Liver (tissue), 9 donors: ENCODE measurements around the gene SORL1. TPM values are rescaled to one million over a fixed set of nuclear protein-coding genes. Genes with fewer than 3 reads are reported as not detected.

ENCODE experiments used
- DNase-seq: peaks from one replicate; pipeline ENCODE4 v3.0.0-alpha.2; 2017; ENCODE audit warnings: low spot score
- H3K27ac ChIP-seq, 2 donors: one replicate each; pipeline ENCODE4 v1.7.0; 2013; ENCODE audit warnings: inconsistent platforms in 2 of 2, low read length in 2 of 2, control low read depth in 1 of 2, low read depth in 1 of 2, mild to moderate bottlenecking in 1 of 2
- H3K27me3 ChIP-seq, 4 donors: one replicate each; pipeline versions ENCODE4 v1.6.1 to v1.7.0; 2013; ENCODE audit warnings: low read length in 3 of 4, inconsistent platforms in 1 of 4, mild to moderate bottlenecking in 1 of 4, moderate library complexity in 1 of 4; ENCODE audit not compliant: control insufficient read depth in 4 of 4, insufficient read depth in 4 of 4
- H3K36me3 ChIP-seq, 4 donors: one replicate each; pipeline versions ENCODE4 v1.6.1 to v1.7.0; 2013; ENCODE audit warnings: low read length in 3 of 4, mild to moderate bottlenecking in 3 of 4, low read depth in 1 of 4, moderate library complexity in 1 of 4; ENCODE audit not compliant: control insufficient read depth in 4 of 4, insufficient read depth in 3 of 4
- H3K4me1 ChIP-seq, 4 donors: one replicate each; pipeline versions ENCODE4 v1.6.1 to v1.7.0; 2013; ENCODE audit warnings: low read length in 3 of 4, mild to moderate bottlenecking in 3 of 4, moderate library complexity in 1 of 4; ENCODE audit not compliant: control insufficient read depth in 4 of 4, insufficient read depth in 4 of 4
- H3K4me3 ChIP-seq, 3 donors: one replicate each; pipeline versions ENCODE4 v1.6.1 to v1.7.0; 2013; ENCODE audit warnings: low read length in 3 of 3, control low read depth in 1 of 3, low read depth in 1 of 3, mild to moderate bottlenecking in 1 of 3
- H3K9ac ChIP-seq, 2 donors: one replicate each; pipeline ENCODE4 v1.7.0; 2013; ENCODE audit warnings: low read length in 2 of 2, mild to moderate bottlenecking in 2 of 2, moderate library complexity in 2 of 2, control low read depth in 1 of 2, low read depth in 1 of 2
- H3K9me3 ChIP-seq, 4 donors: one replicate each; pipeline versions ENCODE4 v1.6.1 to v1.7.0; 2013; ENCODE audit warnings: low read length in 3 of 4; ENCODE audit not compliant: control insufficient read depth in 4 of 4
- EGR1 ChIP-seq, 2 donors: IDR thresholded peaks; 2 replicates each; pipeline ENCODE4 v1.6.1; 2016 to 2018; ENCODE audit warnings: antibody characterized with exemption in 2 of 2, low read depth in 2 of 2
- FOXA1 ChIP-seq: IDR thresholded peaks from 2 replicates; pipeline ENCODE4 v1.6.1; 2016; ENCODE audit warnings: antibody characterized with exemption
- FOXA2 ChIP-seq: IDR thresholded peaks from 2 replicates; pipeline ENCODE4 v1.6.1; 2016; ENCODE audit warnings: antibody characterized with exemption
- GABPA ChIP-seq, 2 donors: IDR thresholded peaks in 1 of 2; conservative IDR thresholded peaks in 1 of 2; 2 replicates each; pipeline ENCODE4 v1.6.1; 2016; ENCODE audit warnings: antibody characterized with exemption in 2 of 2, mild to moderate bottlenecking in 1 of 2, moderate library complexity in 1 of 2
- HNF4A ChIP-seq, 2 donors: conservative IDR thresholded peaks; 2 replicates each; pipeline ENCODE4 v1.6.1; 2016; ENCODE audit warnings: antibody characterized with exemption in 2 of 2, mild to moderate bottlenecking in 2 of 2
- HNF4G ChIP-seq: IDR thresholded peaks from 2 replicates; pipeline ENCODE4 v1.6.1; 2016; ENCODE audit warnings: antibody characterized with exemption
- JUND ChIP-seq, 2 donors: IDR thresholded peaks; 2 replicates each; pipeline ENCODE4 v1.6.1; 2016; ENCODE audit warnings: antibody characterized with exemption in 2 of 2
- NR2F2 ChIP-seq: IDR thresholded peaks from 2 replicates; pipeline ENCODE4 v1.6.1; 2016; ENCODE audit warnings: antibody characterized with exemption
- RAD21 ChIP-seq, 2 donors: IDR thresholded peaks; 2 replicates each; pipeline ENCODE4 v1.6.1; 2016; ENCODE audit warnings: antibody characterized with exemption in 2 of 2, mild to moderate bottlenecking in 2 of 2
- RXRA ChIP-seq, 2 donors: IDR thresholded peaks; 2 replicates each; pipeline ENCODE4 v1.6.1; 2017 to 2018; ENCODE audit warnings: antibody characterized with exemption in 2 of 2, mild to moderate bottlenecking in 1 of 2
- SP1 ChIP-seq: IDR thresholded peaks from 2 replicates; pipeline ENCODE4 v1.6.1; 2018; ENCODE audit warnings: antibody characterized with exemption, mild to moderate bottlenecking
- TAF1 ChIP-seq: conservative IDR thresholded peaks from 2 replicates; pipeline ENCODE4 v1.6.1; 2016; ENCODE audit warnings: antibody characterized with exemption, mild to moderate bottlenecking
- YY1 ChIP-seq: IDR thresholded peaks from 2 replicates; pipeline ENCODE4 v1.6.1; 2016; ENCODE audit warnings: antibody characterized with exemption, mild to moderate bottlenecking
- WGBS: extraction: QIAGEN DNeasy Blood & Tissue Kit; methylation state at CpG from one replicate; pipeline ENCODE4 v1.1.7; 2013; 5-methylcytosine and 5-hydroxymethylcytosine counted together
- polyA plus RNA-seq, 2 donors: library from polyadenylated mRNA; stranded (reverse) in 1 of 2; unstranded in 1 of 2; fragments of 200-250 nt in 1 of 2; fragments of >200 nt in 1 of 2; fragmentation: Nextera tagmentation in 1 of 2; extraction: Ambion mirVana in 1 of 2; gene quantifications; one replicate each; pipeline versions ENCODE4 v1.2.1 to v1.2.3, GENCODE V29; 2013 to 2015
- total RNA-seq, 2 donors: library from RNA; depleted of rRNA; stranded (reverse); fragments of >200 nt; gene quantifications; one replicate each; pipeline ENCODE4 v1.2.3, GENCODE V29; 2014
- TF ChIP-seq, protein P1 (sequence below): IDR thresholded peaks from 2 replicates; pipeline ENCODE4 v1.6.1; 2016; ENCODE audit warnings: antibody characterized with exemption
- TF ChIP-seq, protein P2 (sequence below): IDR thresholded peaks from 2 replicates; pipeline ENCODE4 v1.6.1; 2016; ENCODE audit warnings: antibody characterized with exemption
- TF ChIP-seq, protein P3 (sequence below): IDR thresholded peaks from 2 replicates; pipeline ENCODE4 v1.6.1; 2016; ENCODE audit warnings: antibody characterized with exemption, mild to moderate bottlenecking
- TF ChIP-seq, protein P4 (sequence below): fragments of 150-350 bp; IDR thresholded peaks from 2 replicates; pipeline ENCODE4 v1.5.1; 2017; ENCODE audit warnings: improper control_type of control experiment, low read depth, low read length; ENCODE audit not compliant: missing input control
- TF ChIP-seq, protein P5 (sequence below): IDR thresholded peaks from 2 replicates; pipeline ENCODE4 v1.6.1; 2016; ENCODE audit warnings: antibody characterized with exemption
- donor health status: healthy.
- donor health status: healthy.
- donor health status: healthy.
- donor health status: healthy.
- donor health status: healthy.

The SORL1 gene
- total and polyA plus RNA-seq, 4 donors = 14.6 to 124 (median 25.4) TPM

DNA sequence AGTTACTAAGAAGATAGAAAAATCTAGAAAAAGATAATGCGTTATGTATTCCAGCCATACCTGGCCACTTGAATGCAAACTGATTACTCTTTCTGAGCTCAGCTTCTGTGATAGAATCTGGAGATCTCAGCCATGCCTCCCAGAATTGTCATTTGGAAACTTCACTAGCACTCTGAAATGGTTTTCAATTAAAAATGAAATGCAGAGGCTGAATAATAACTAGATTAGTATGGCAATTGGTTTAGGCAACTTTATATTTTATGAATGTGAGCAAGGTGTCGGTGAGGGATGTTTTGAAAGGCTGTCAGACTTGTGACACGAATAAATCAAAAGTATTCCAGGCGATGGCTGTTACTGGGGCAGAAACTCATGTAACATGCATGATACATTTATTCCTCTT is 129.5 kb downstream of the SORL1 start:
- TF ChIP-seq HNF4G (no peak), FOXA2 (no peak), FOXA1 (no peak)

DNA sequence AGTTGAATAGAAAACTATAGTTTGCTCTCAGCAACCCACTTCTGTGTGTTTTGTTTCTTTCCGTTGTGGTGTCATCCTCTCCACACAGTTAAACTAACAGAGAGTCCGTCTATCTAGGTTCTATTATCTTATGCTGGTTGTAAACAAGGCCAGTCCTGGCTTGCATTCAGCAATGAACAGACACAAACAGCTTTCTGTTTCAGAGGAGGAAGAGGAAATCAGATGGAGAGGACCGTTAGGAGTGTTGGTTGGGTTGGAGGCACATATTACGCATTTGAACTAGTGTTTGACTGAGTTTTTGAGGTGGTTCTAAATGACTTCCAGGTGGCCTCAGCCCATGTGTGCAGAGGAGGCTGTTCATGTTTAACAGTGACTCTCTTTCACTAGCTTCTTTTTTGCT is 130.2 kb downstream of the SORL1 start:
- peak overlapping the region; percentile 84 to 89 for H3K27ac ChIP-seq
- H3K36me3 ChIP-seq = peaks cover 5 to 17% (median 12%) of the 10 kb centered on the region in 4 donors
- DNase-seq = no peak
- 9% methylated on average over 4 of the region's 4 CpGs for WGBS
- H3K9me3 ChIP-seq = no peaks in the 10 kb centered on the region
- H3K27me3 ChIP-seq = no peaks in the 10 kb centered on the region
- peak overlapping the region in 1 of 2 donors; percentile 82 for H3K9ac ChIP-seq
- peaks cover 6 to 37% (median 11%) of the 10 kb centered on the region in 4 donors for H3K4me1 ChIP-seq
- H3K4me3 ChIP-seq = no peak overlapping the region
- peak; percentile 62 for TF ChIP-seq SP1
- peak; percentile 43 to 69 for TF ChIP-seq RXRA (IDR thresholded peaks at IDR 0.05)
- TF ChIP-seq HNF4G = no peak
- TF ChIP-seq JUND (IDR thresholded peaks at IDR 0.05) = peak in 1 of 2 donors; percentile 53
- no peak for TF ChIP-seq TAF1
- TF ChIP-seq FOXA2 = peak; percentile 93
- TF ChIP-seq, protein P1, sequence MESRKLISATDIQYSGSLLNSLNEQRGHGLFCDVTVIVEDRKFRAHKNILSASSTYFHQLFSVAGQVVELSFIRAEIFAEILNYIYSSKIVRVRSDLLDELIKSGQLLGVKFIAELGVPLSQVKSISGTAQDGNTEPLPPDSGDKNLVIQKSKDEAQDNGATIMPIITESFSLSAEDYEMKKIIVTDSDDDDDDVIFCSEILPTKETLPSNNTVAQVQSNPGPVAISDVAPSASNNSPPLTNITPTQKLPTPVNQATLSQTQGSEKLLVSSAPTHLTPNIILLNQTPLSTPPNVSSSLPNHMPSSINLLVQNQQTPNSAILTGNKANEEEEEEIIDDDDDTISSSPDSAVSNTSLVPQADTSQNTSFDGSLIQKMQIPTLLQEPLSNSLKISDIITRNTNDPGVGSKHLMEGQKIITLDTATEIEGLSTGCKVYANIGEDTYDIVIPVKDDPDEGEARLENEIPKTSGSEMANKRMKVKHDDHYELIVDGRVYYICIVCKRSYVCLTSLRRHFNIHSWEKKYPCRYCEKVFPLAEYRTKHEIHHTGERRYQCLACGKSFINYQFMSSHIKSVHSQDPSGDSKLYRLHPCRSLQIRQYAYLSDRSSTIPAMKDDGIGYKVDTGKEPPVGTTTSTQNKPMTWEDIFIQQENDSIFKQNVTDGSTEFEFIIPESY = peak; percentile 26
- TF ChIP-seq, protein P2, sequence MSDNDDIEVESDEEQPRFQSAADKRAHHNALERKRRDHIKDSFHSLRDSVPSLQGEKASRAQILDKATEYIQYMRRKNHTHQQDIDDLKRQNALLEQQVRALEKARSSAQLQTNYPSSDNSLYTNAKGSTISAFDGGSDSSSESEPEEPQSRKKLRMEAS = peak; percentile 62
- TF ChIP-seq GABPA (IDR thresholded peaks at IDR 0.05 in 1 of 2, conservative IDR thresholded peaks at IDR 0.05 in 1 of 2) = peak in 1 of 2 donors; percentile 41
- peak; percentile 49 to 60 for TF ChIP-seq RAD21 (IDR thresholded peaks at IDR 0.05)
- TF ChIP-seq FOXA1 = peak; percentile 87
- TF ChIP-seq YY1 = peak; percentile 66
- peak; percentile 60 to 71 for TF ChIP-seq HNF4A (conservative IDR thresholded peaks at IDR 0.05)
- TF ChIP-seq, protein P3, sequence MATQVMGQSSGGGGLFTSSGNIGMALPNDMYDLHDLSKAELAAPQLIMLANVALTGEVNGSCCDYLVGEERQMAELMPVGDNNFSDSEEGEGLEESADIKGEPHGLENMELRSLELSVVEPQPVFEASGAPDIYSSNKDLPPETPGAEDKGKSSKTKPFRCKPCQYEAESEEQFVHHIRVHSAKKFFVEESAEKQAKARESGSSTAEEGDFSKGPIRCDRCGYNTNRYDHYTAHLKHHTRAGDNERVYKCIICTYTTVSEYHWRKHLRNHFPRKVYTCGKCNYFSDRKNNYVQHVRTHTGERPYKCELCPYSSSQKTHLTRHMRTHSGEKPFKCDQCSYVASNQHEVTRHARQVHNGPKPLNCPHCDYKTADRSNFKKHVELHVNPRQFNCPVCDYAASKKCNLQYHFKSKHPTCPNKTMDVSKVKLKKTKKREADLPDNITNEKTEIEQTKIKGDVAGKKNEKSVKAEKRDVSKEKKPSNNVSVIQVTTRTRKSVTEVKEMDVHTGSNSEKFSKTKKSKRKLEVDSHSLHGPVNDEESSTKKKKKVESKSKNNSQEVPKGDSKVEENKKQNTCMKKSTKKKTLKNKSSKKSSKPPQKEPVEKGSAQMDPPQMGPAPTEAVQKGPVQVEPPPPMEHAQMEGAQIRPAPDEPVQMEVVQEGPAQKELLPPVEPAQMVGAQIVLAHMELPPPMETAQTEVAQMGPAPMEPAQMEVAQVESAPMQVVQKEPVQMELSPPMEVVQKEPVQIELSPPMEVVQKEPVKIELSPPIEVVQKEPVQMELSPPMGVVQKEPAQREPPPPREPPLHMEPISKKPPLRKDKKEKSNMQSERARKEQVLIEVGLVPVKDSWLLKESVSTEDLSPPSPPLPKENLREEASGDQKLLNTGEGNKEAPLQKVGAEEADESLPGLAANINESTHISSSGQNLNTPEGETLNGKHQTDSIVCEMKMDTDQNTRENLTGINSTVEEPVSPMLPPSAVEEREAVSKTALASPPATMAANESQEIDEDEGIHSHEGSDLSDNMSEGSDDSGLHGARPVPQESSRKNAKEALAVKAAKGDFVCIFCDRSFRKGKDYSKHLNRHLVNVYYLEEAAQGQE = peak; percentile 69
- TF ChIP-seq NR2F2 = no peak
- no peak for TF ChIP-seq EGR1 (IDR thresholded peaks at IDR 0.05; ENCODE audit: low read depth in 2 of 2)
- TF ChIP-seq, protein P4, sequence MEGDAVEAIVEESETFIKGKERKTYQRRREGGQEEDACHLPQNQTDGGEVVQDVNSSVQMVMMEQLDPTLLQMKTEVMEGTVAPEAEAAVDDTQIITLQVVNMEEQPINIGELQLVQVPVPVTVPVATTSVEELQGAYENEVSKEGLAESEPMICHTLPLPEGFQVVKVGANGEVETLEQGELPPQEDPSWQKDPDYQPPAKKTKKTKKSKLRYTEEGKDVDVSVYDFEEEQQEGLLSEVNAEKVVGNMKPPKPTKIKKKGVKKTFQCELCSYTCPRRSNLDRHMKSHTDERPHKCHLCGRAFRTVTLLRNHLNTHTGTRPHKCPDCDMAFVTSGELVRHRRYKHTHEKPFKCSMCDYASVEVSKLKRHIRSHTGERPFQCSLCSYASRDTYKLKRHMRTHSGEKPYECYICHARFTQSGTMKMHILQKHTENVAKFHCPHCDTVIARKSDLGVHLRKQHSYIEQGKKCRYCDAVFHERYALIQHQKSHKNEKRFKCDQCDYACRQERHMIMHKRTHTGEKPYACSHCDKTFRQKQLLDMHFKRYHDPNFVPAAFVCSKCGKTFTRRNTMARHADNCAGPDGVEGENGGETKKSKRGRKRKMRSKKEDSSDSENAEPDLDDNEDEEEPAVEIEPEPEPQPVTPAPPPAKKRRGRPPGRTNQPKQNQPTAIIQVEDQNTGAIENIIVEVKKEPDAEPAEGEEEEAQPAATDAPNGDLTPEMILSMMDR = no peak
- TF ChIP-seq, protein P5, sequence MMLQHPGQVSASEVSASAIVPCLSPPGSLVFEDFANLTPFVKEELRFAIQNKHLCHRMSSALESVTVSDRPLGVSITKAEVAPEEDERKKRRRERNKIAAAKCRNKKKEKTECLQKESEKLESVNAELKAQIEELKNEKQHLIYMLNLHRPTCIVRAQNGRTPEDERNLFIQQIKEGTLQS = no peak

More for the DNA sequence above, 129.5 kb downstream of the SORL1 start:
- Histone ChIP-seq H3K9ac (peak overlapping the region in 1 of 2 donors; percentile 71), H3K27me3 (no peaks in the 10 kb centered on the region), H3K4me3 (no peak overlapping the region), H3K27ac (peak overlapping the region; percentile 84 to 89), H3K4me1 (peaks cover 6 to 37% (median 11%) of the 10 kb centered on the region in 4 donors), H3K36me3 (peaks cover 5 to 23% (median 16%) of the 10 kb centered on the region in 4 donors), H3K9me3 (no peaks in the 10 kb centered on the region)
- DNase-seq = no peak
- 87% methylated on average over 4 of the region's 4 CpGs for WGBS
